Fibroblast of mammary gland (primary cell): Measurements from ENCODE around the gene TKFC.

Experiments
- DNase-seq: peaks from one replicate; pipeline ENCODE4 v3.0.0-alpha.2; 2010; ENCODE audit warnings: low read depth
- H3K4me3 ChIP-seq: 2 replicates; pipeline ENCODE4 v1.5.1; 2011; ENCODE audit warnings: low read depth, mild to moderate bottlenecking, low read length, moderate library complexity; ENCODE audit not compliant: control insufficient read depth
- CTCF ChIP-seq: conservative IDR thresholded peaks from 2 replicates; pipeline ENCODE4 v1.5.1; 2011; ENCODE audit warnings: low read depth, low read length, inconsistent platforms; ENCODE audit not compliant: control insufficient read depth, insufficient read depth

TKFC gene

GRCh38 chr11:61302550-61302949, 30.5 kb upstream of the TKFC start:
- no peak for DNase-seq
- no peak for TF ChIP-seq CTCF

GRCh38 chr11:61303725-61304124, 29.3 kb upstream of the TKFC start:
- TF ChIP-seq CTCF: no peak
- DNase-seq: no peak
- H3K4me3 ChIP-seq: no peak overlapping the region

More at GRCh38 chr11:61302550-61302949, 30.5 kb upstream of the TKFC start:
- no peak overlapping the region for H3K4me3 ChIP-seq

GRCh38 chr11:61305417-61305816, 27.6 kb upstream of the TKFC start:
- H3K4me3 ChIP-seq: no peak overlapping the region
- TF ChIP-seq CTCF: no peak
- DNase-seq: no peak

GRCh38 chr11:61306221-61306620, 26.8 kb upstream of the TKFC start:
- no peak overlapping the region for H3K4me3 ChIP-seq
- no peak for DNase-seq
- no peak for TF ChIP-seq CTCF

GRCh38 chr11:61307354-61307753, 25.7 kb upstream of the TKFC start:
- no peak overlapping the region for H3K4me3 ChIP-seq
- DNase-seq: no peak
- no peak for TF ChIP-seq CTCF

GRCh38 chr11:61309141-61309540, 23.9 kb upstream of the TKFC start:
- H3K4me3 ChIP-seq: no peak overlapping the region

More at GRCh38 chr11:61309141-61309540, 23.9 kb upstream of the TKFC start:
- TF ChIP-seq CTCF: no peak
- DNase-seq: no peak
